Vagina (tissue), 2 donors: ENCODE measurements around the gene PKP4. TPM values are rescaled to one million over a fixed set of nuclear protein-coding genes. Genes with fewer than 3 reads are reported as not detected.
"Not testable (repeated sequence)": the region's sequence is repeated elsewhere in the genome, so short reads cannot be mapped to it uniquely, and the experiment has no call there.

ENCODE experiments used
- DNase-seq, 2 donors: peaks; one replicate each; pipeline ENCODE4 v3.0.0-alpha.2; 2017; ENCODE audit errors: extremely low spot score in 2 of 2
- H3K27ac ChIP-seq: fragments of 200-600 bp; sonication (generic); one replicate; pipeline ENCODE4 v1.5.1; 2019
- H3K27me3 ChIP-seq: fragments of 200-600 bp; sonication (generic); one replicate; pipeline ENCODE4 v1.5.1; 2019
- H3K36me3 ChIP-seq, 2 donors: fragments of 200-600 bp; sonication (generic); one replicate each; pipeline ENCODE4 v1.5.1; 2017 to 2019
- H3K4me1 ChIP-seq: fragments of 200-600 bp; sonication (generic); one replicate; pipeline ENCODE4 v1.5.1; 2019
- H3K4me3 ChIP-seq, 2 donors: fragments of 200-600 bp; sonication (generic); 1 replicate in 1 of 2; 2 replicates in 1 of 2; pipeline ENCODE4 v1.5.1; 2016 to 2019
- H3K9me3 ChIP-seq: fragments of 200-600 bp; sonication (generic); one replicate; pipeline ENCODE4 v1.5.1; 2019
- CTCF ChIP-seq, 3 experiments: fragments of 450-650 bp in 2 of 3; fragments of 200-600 bp in 1 of 3; sonication (generic) in 1 of 3; IDR thresholded peaks; one replicate each; pipeline ENCODE4 v1.5.1; 2017 to 2019; ENCODE audit warnings: antibody characterized with exemption in 3 of 3, mild to moderate bottlenecking in 2 of 3, moderate library complexity in 2 of 3
- POLR2A ChIP-seq, 2 donors: fragments of 450-650 bp; IDR thresholded peaks; one replicate each; pipeline ENCODE4 v1.6.1; 2017; ENCODE audit warnings: antibody characterized with exemption in 2 of 2, mild to moderate bottlenecking in 2 of 2, moderate library complexity in 2 of 2
- POLR2AphosphoS5 ChIP-seq, 2 donors: sonication (generic); formaldehyde crosslinking; IDR thresholded peaks; one replicate each; pipeline ENCODE4 v1.9.0; 2017; ENCODE audit warnings: antibody characterized with exemption in 2 of 2, mild to moderate bottlenecking in 2 of 2, low read depth in 1 of 2; ENCODE audit not compliant: insufficient read depth in 1 of 2
- intact Hi-C: fragments of 100-400 bp; cut with DNase I; formaldehyde crosslinking; loops from one replicate; pipeline ENCODE4 v1.15.1; 2023
- total RNA-seq: library from RNA; depleted of rRNA; stranded (reverse); fragments of >200 nt; gene quantifications from one replicate; pipeline ENCODE4 v1.2.3, GENCODE V29; 2016

PKP4 gene
- total RNA-seq, 1 donor from 2014 or later, result 71.5 TPM

- TF ChIP-seq POLR2A (IDR thresholded peaks at IDR 0.05) (no peak), CTCF (IDR thresholded peaks at IDR 0.05) (no peak), POLR2AphosphoS5 (IDR thresholded peaks at IDR 0.05; ENCODE audit: insufficient read depth in 1 of 2, low read depth in 1 of 2) (no peak)
- Histone ChIP-seq H3K9me3 (no peaks in the 10 kb centered on the region), H3K36me3 (no peaks in the 10 kb centered on the region), H3K4me3 (no peak overlapping the region), H3K27ac (no peak overlapping the region), H3K4me1 (no peaks in the 10 kb centered on the region), H3K27me3 (no peaks in the 10 kb centered on the region)
- no peak for DNase-seq
- intact Hi-C loops, result no loop called here
Measured at GRCh38 chr2:158412206-158412605, 44.5 kb upstream of the PKP4 start.

GRCh38 chr2:158413581-158413980 is 43.2 kb upstream of the PKP4 start:
- H3K9me3 ChIP-seq, result no peaks in the 10 kb centered on the region
- TF ChIP-seq CTCF (IDR thresholded peaks at IDR 0.05), result no peak
- no peak for TF ChIP-seq POLR2A (IDR thresholded peaks at IDR 0.05)
- no peak for TF ChIP-seq POLR2AphosphoS5 (IDR thresholded peaks at IDR 0.05; ENCODE audit: insufficient read depth in 1 of 2, low read depth in 1 of 2)
- no peak overlapping the region for H3K27ac ChIP-seq
- intact Hi-C loops, result no loop called here
- no peaks in the 10 kb centered on the region for H3K36me3 ChIP-seq
- no peaks in the 10 kb centered on the region for H3K27me3 ChIP-seq
- H3K4me3 ChIP-seq, result no peak overlapping the region
- no peaks in the 10 kb centered on the region for H3K4me1 ChIP-seq
- DNase-seq, result no peak

GRCh38 chr2:158414538-158414937 is 42.2 kb upstream of the PKP4 start:
- intact Hi-C loops, result no loop called here
- H3K4me1 ChIP-seq, result no peaks in the 10 kb centered on the region
- no peaks in the 10 kb centered on the region for H3K27me3 ChIP-seq
- DNase-seq, result no peak
- H3K9me3 ChIP-seq, result no peaks in the 10 kb centered on the region
- H3K4me3 ChIP-seq, result no peak overlapping the region
- no peak overlapping the region for H3K27ac ChIP-seq
- TF ChIP-seq POLR2A (IDR thresholded peaks at IDR 0.05) (no peak), CTCF (IDR thresholded peaks at IDR 0.05) (no peak), POLR2AphosphoS5 (IDR thresholded peaks at IDR 0.05; ENCODE audit: insufficient read depth in 1 of 2, low read depth in 1 of 2) (no peak)
- H3K36me3 ChIP-seq, result no peaks in the 10 kb centered on the region

- H3K27me3 ChIP-seq, result no peaks in the 10 kb centered on the region
- no peak overlapping the region for H3K4me3 ChIP-seq
- H3K9me3 ChIP-seq, result no peaks in the 10 kb centered on the region
- DNase-seq, result no peak
- no peak for TF ChIP-seq CTCF (IDR thresholded peaks at IDR 0.05)
- TF ChIP-seq POLR2AphosphoS5 (IDR thresholded peaks at IDR 0.05; ENCODE audit: insufficient read depth in 1 of 2, low read depth in 1 of 2), result no peak
- no peak for TF ChIP-seq POLR2A (IDR thresholded peaks at IDR 0.05)
- intact Hi-C loops, result no loop called here
- H3K36me3 ChIP-seq, result no peaks in the 10 kb centered on the region
- no peaks in the 10 kb centered on the region for H3K4me1 ChIP-seq
- no peak overlapping the region for H3K27ac ChIP-seq
Measured at GRCh38 chr2:158432117-158432516, 24.6 kb upstream of the PKP4 start.

- intact Hi-C loops, H3K9me3 ChIP-seq, H3K4me3 ChIP-seq, H3K27me3 ChIP-seq, H3K36me3 ChIP-seq, H3K27ac ChIP-seq, DNase-seq, H3K4me1 ChIP-seq: not testable (repeated sequence)
Measured at GRCh38 chr2:158433716-158434115, 23.0 kb upstream of the PKP4 start.

- H3K4me3 ChIP-seq, H3K27me3 ChIP-seq, intact Hi-C loops, H3K27ac ChIP-seq, DNase-seq, H3K9me3 ChIP-seq, H3K36me3 ChIP-seq, H3K4me1 ChIP-seq: not testable (repeated sequence)
Measured at GRCh38 chr2:158439062-158439461, 17.7 kb upstream of the PKP4 start.
